ENCODE results near the gene UNC13D.
A peak's percentile ranks its signal among the peaks of the same experiment; 100 is the strongest.
"Not testable (repeated sequence)": the region's sequence is repeated elsewhere in the genome, so short reads cannot be mapped to it uniquely, and the experiment has no call there.

UNC13D gene

DNA sequence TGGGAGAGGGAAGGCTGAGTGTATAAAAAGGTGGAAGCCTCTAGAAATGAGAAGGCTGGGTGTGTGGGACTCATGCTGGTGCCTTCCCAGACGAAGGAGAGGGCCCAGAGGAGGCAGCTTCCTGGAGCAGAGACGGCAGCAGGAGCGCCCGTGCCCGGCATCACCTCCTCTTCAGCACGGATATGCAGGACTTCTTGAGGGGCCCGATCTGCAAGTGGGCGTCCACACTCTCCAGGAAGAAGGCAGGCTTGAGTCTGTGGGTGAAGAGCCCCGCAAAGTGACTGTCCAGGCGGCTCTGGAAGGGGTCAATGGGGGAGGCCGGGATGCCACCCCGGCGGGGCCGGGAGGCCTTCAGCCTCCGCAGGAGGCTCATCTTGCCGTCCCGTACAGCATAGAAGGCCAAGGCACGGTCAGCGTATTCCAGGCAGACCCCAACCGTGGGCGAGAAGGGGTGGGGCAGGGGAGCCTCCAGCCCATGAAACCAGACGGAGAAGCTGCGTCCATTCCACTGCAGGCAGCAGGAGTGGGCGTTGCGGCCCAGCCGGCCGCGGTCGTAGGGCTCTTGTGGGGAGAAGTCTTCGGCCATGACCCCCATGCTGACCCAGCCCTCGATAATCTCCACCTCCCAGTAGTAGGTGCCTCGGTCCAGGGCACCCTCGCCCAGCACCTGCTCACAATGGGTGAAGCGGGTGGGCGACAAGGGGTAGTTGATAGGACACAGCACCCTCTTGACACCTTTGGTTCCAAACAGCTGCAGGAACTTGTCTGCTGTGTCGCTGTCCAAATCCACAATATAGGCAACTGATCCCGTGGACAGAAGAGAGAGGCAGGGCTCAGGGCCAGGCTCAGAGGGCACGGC lies 30.3 kb upstream of the UNC13D start:
- DNase-seq (ENCODE audit: low read depth in 2 of 2), result no peak

DNA sequence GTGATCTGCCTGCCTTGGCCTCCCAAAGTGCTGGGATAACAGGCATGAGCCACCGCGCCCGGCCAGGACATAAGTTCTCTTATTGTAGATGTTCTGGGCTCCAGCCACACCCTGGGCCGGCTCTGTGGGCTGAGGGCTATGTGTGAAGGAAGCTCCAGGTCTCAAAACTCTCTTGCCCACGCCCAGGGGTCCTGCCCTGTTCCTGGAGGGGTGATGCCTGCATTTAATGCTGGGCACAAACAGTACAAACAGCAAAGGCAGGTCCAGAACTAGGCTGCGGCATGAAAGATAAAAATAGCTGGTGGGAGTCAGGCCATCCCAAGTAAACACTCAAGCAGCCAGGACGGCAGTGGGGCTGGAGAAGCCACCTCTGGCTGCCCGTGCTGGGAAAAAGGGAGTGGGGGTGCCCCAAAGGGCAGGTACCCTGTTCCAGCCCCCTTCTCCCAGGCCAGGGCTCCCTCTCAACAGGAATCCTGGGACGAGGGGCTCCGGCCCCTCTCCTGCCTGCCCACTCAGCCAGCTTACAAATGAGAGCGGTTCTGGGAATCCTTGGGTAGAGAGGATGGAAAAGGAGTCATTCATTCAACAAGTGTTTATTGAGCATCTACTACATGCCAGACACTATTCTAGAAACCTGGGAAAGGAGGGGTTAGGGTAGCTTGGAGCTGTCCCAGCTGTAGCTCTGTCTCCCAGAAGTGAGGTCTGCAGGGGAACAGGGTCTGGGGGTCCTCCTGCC lies 29.6 kb upstream of the UNC13D start:
- no peak for DNase-seq (ENCODE audit: low read depth in 2 of 2)

DNA sequence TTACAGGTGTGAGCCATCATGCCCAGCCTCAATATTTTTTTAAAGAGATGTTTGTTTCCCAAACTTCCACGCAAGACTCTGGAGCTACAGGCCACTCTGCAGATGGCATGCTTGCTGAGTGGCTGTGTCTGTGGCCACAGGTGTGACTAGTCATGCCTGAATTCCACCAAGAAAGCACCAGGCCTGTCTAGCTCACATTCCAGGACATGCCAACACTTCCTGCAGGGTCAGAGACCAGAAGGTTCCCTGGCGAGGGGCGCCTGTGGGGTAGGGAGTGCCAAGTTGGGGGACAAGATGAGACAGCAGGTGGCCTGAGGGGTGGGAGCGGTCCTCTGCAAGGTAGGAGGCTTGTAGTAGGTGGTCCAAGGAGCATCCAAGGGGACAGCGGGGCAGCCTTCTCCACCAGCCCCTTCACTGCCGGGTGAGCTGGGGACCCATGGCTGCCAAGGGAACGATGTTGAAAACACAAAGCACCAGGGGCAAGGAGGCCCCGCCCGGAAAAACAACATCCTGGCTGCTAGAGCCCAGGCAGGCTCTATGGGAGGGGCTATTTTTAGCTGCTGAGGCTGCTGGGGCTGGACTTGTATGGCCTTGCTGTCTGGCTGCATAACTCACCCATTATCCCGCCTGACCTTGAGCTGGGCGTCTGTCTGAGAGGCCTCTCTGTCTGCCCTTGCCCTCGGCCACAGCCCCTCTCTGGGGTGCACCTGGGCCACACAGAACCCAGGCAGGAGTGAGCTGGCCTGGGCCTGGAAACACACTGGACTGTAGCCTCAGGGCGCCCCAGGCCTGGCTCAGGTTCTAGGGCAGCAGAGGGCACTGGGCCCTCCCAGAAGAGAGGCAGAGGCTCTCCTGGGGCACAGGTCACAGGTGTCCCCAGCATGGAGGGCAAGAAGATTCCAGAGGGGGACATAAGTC lies 28.5 kb upstream of the UNC13D start:
- DNase-seq (ENCODE audit: low read depth in 2 of 2), result no peak

DNA sequence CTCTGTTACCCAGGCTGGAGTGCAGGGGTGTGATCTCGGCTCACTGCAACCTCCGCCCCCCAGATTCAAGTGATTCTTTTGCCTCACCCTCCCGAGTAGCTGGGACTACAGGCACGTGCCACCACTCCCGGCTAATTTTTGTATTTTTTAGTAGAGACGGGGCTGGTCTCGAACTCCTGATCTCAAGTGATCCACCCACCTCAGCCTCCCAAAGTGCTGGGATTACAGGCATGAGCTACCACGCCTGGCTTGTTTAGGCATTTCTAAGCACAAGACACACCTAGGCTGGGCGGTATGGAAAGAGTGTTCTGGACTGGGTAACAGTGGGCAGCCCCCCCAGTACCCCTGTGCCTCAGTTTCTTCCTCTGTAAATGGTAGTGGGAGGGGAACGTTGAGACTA lies 26.0 kb upstream of the UNC13D start:
- not testable (repeated sequence) for DNase-seq (ENCODE audit: low read depth in 2 of 2)

DNA sequence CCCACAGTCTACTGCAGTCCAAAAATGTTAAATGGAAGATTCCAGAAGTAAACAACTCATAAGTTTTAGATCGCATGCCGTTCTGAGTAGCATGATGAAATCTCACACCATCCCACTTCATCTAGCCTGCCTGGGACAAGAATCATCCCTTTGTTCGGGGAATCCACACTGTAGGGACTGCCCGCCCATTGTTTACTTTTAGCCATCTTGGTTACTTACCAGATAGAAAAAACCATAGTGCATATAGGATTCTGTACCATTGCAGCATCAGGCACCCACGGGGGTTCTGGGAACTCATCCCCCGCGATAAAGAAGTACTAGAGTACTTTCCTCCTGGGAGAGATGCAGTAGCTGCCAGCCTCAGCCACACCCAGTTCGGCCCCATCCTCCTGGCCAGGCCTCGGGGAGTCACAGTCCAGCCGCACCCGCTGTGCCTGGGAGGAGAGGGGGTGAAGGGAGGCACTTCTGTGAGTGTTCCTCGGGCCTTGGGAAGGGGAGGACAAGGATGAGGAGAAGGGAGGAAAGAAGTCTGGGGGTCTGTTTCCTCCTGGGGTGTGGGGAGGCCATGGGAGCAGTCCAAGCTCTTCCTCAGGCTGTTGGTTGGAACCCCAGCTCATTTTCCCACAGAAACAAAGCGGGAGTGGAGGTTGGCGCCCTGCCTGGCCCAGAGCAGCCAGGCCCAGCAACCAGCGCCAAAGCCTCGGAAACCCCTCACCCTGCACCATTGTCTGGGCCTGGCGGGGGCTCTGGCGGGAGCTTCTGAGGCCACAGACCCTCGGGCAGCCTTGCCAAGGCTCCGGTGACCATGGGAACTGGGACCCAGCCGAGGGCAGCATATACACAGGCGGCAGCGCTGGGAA lies 25.3 kb upstream of the UNC13D start:
- no peak for DNase-seq (ENCODE audit: low read depth in 2 of 2)

DNA sequence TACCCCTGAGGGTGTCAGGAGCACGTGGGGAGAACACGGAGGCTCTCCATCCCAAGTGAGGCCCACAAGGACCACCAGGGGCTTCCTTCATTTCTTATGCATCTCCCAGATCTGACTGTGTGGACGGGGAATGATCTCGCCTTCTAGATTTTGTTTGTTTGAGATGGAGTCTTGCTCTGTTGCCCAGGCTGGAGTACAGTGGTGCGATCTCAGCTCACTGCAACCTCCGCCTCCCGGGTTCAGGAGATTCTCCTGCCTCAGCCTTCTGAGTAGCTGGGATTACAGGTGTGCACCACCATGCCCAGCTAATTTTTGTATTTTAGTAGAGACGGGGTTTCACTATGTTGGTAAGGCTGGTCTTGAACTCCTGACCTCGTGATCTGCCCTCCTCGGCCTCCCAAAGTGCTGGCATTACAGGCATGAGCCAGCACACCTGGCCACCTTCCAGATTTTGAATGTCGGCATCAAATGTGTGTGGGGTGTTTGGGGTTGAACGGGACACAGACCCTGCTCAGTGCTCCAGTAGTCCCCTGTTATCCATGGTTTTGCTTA lies 24.6 kb upstream of the UNC13D start:
- not testable (repeated sequence) for DNase-seq (ENCODE audit: low read depth in 2 of 2)

DNA sequence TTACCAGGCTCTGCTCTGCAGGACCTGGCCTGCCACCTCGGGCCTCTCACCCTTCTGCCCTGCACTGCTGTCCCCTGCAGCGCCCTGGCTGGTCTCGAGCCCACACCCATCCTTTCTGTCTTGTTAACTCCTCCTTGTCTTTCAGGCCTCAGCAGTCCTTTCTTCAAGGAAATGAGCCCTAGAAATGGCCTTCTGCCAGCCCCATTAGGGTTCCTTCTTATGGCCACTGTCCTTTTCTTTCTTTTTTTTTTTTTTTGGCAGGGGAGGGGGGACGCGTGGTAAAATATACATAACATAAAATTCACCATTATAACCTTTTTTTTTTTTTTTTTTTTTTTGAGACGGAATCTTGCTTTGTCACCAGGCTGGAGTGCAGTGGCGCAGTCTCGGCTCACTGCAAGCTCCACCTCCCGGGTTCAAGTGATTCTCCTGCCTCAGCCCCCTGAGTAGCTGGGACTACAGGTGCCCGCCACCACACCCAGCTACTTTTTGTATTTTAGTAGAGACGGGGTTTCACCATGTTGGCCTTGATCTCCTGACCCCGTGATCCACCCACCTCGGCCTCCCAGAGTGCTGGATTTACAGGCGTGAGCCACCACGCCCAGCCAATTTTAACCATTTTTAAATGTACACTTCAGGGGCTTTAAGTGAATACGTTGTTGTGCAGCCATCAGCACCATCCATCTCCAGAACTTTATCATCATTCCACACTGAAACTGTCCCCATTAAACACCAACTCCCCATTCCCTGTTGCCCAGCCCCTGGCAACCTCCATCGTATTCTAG lies 21.4 kb upstream of the UNC13D start:
- DNase-seq (ENCODE audit: low read depth in 2 of 2), result not testable (repeated sequence)

DNA sequence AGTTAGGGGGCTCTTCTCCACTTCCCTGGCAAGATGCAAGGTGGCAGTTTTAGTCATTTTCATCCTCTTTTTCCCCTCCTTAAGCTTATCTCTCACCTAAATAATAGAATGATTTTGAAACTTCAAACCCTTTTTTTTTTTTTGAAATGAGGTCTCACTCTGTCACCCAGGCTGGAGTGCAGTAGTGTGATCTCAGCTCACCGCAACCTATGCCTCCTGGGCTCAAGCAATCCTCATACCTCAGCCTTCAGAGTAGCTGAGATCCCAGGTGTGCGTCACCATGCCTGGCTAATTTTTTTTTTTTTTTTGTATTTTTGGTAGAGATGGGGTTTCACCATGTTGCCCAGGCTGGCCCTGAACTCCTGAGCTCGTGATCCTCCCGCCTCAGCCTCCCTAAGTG lies 20.7 kb upstream of the UNC13D start:
- not testable (repeated sequence) for DNase-seq (ENCODE audit: low read depth in 2 of 2)

DNA sequence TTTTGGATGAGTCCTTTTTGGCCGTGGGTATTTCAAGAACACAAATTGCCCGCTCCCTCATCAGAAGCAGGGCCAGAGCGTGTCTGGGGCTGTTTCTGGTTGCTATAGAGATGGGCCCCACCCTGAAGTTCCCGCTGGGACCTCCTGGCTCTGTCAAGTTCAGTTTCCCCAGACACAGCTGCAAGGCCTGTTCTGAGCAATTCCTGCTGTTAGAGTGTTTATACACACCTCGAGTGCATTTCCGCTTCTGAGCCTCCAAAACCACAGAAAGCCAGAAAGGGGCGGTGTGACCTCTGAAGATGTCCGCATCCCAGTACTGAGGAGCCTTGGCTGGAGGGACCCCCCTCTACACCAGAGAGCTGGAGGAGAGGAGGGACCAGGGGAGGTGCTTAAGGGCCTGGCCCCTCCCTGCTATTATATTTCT lies 20.3 kb upstream of the UNC13D start:
- no peak for DNase-seq (ENCODE audit: low read depth in 2 of 2)

DNA sequence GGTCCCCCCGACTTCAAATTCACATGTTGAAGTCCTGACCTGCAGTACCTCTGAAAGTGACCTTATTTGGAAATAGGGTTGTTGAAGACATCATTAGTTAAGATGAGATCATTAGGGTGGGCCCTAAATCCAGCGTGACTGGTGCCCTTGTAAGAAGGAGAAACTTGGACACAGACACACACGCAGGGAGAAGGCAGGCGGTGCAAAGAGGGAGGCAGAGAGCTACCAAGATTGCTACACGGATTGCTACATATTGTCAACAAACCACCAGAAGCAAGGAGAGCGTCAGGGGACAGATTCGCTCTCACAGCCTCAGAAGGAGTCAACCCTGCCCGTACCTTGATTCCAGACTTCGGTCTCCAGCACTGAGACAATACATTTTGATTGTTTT lies 17.7 kb upstream of the UNC13D start:
- no peak for DNase-seq (ENCODE audit: low read depth in 2 of 2)

DNA sequence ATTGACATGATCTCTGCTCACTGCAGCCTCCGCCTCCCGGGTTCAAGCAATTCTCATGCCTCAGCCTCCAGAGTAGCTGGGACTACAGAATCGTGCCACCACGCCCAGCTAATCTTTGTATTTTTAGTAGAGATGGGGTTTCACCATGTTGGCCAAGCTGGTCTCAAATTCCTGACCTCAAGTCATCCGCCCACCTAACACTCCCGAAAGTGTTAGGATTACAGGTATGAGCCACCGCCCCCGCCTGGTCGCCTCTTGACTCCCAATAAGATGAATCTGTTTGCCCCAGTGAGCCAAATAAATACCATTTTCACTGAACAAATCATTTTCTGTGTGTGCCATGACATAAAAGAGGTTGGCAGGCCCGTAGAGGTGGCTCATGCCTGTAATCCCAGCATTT lies 15.2 kb upstream of the UNC13D start:
- DNase-seq (ENCODE audit: low read depth in 2 of 2), result not testable (repeated sequence)

DNA sequence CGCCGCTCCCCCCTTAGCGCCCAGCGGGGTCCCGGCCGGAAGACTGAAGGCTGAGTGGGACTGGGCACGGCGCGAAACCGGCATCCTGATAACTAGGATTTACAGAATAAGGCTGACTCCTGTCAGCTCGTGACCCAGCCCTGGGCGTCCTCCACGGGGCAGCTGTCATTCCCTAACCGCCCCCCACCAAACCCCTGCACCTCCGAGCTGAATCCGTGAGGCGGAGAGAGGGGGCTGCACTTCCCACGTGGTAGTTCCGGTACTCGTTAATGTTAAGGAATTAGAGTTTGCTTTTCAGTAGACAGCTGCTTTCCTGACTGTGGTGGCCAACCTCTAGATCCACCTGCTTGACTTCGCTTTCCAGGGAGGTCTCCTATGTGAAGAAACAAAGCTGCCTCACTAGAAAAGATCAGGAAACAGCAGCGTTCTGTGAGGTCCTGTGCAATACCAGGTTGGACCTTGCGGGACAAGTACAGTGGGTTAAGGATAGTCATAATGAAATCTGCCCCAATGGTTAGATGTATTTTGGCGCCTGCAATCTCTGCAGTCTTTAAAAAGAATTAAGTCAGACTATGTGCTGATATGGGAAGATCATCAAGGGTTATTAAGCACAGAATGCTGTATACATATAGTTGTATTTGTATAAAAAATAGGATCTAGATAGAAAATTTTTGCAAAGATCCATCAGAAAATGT lies 12.0 kb upstream of the UNC13D start:
- no peak for DNase-seq (ENCODE audit: low read depth in 2 of 2)

DNA sequence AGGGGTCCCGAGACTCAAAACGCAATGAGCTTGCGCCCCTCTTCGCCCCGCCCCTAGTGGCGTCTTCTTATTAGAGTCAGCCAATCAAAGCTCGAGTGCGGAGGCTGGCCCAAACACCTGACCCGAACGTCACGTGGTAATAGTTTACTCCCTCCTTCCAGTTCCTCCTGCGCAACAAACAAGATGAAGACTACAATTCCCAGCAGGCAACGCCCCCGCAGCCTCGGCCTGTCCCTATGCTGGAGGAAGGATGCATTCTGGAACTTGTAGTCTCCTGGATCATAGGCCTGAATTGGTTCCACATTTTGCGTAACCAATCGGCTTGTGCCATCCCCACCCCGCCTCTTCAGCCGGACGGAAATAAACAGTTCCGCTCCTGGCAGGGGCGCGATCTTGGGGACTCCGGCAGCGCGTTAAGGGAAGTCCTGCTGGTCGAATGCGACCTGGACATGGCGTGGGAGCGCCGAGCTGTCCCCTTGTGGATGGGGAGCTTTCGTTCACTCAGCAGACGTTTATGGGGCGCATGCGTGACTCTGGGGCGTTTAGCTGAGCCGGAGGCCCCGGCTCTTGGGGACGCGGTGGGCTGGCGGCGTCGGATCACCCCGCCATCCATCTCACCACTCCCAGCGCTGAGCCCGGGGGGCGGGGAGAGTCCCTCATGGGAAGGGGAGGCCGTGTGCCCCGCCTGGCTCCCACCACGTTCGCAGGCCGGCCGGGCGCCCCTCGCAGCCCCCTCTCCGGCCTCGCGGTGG lies 11.3 kb upstream of the UNC13D start, which contains the start of gene WBP2:
Gene WBP2, minus strand, starts transcription at position 26 of the 752 bp plus-strand sequence. CDS start 38 bp downstream, outside the sequence.
- DNase-seq (ENCODE audit: low read depth in 2 of 2), result peak; percentile 84 to 95

DNA sequence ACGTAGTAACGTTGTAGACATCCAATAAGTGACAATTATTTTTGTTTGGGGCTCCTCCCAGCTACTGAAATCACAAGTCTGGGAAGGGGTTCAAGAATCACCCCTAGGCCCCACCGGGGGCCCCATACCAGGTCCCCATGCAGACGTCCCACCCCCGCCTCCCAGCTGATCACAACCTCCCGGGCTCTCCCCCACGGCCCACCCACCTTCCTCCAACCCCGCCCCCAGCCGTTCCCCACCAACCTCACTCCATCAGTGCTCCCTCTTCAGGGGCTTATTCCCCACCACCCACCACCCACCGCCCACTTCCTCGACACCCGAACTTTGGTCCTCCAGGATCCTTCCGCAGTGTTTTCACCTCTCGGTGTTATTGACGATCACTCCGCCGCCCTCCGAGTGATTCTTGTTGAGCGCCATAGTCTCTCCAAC lies 10.7 kb upstream of the UNC13D start:
- DNase-seq (ENCODE audit: low read depth in 2 of 2), result no peak

DNA sequence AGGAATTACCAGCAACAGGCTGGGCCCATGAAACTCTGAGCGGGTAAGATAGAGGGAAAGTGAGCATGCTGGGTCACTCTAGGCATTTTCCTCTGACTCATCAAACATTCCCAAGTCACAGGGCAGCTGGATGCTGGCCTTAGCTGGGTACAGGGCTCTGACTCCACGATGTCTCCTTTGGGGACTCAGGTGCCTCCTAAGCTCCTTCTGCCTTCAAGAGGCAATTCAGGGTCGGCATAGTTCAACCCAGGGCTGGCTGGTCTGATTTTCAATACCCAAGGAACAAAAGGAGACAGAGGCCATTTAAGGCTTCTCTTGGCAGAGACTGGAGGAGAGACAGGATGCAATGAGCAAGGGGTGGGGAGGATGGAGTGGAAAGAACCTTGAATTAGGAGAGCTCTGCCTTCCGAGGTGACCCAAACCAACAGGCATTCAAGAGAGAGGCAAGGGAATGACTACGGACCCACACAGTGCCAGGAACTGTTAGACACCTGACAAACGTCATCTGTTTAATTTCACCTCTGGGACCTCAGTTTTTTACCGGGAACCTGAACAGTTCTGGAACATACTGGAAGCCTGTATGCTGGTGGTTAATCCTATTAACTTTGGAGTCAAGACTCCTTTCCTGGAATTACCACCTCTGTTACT lies 10.0 kb upstream of the UNC13D start:
- DNase-seq (ENCODE audit: low read depth in 2 of 2), result no peak

DNA sequence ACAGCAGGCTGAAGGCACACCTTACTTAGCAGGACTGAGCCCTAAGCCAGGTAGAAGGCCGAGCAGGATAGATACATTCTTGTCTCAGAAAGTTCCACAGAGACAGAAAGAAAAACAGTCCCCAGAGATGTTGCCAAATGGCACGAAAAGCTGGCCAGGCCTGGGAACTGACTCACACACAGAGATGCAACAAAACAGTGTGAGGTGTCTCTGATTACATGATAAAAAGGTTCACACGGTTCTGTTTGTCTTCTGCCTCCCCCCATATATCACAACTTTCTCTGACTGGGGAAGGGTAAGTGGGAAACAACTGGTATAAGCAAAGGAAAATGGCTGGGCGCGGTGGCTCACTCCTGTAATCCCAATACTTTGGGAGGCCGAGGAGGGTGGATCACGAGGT lies 9.2 kb upstream of the UNC13D start:
- DNase-seq (ENCODE audit: low read depth in 2 of 2), result no peak

DNA sequence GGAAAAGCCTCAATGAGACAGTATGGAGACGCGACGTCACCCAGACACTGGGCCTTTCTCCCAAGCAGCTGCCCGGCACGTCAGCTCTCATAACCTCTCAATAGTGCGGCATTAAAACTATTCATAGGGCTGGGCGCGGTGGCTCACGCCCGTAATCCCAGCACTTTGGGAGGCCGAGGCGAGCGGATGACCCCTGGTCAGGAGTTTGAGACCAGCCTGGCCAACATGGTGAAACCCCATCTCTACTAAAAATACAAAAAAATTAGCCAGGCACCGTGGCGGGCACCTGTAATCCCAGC lies 7.4 kb upstream of the UNC13D start:
- DNase-seq (ENCODE audit: low read depth in 2 of 2), result not testable (repeated sequence)
